Stimulated activated CD8-positive, alpha-beta memory T cell treated with anti-CD3 and anti-CD28 coated beads, Interleukin-7, amount 100 ng/mL, for 1 hour (primary cell): ENCODE measurements around the gene LDB2.

Experiments
- DNase-seq, 2 donors: peaks; one replicate each; pipeline ENCODE4 v3.0.0-alpha.2; 2020; ENCODE audit warnings: low read depth in 2 of 2

LDB2 gene

GRCh38 chr4:16685536-16685935 is 212.9 kb downstream of the LDB2 start:
- no peak for DNase-seq

DNA sequence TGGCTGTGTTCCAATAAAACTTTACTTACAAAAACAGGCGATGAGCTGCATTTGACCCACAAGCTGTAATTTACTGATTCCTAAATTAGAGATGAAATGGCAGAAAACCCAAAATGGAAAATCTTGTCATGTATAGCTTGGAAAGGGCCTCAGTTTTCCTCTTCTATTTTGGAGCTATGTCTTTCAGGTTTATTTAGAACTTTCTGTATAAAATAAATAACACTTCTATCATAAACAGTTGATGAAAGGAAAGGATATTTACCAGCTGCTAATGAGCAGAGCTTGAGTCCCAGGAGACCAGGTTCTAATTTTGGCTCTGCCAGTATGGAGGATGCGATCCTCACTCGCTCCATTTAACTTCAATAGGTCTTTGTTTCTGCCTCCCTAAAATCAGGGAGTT is 213.5 kb downstream of the LDB2 start:
- DNase-seq: no peak

DNA sequence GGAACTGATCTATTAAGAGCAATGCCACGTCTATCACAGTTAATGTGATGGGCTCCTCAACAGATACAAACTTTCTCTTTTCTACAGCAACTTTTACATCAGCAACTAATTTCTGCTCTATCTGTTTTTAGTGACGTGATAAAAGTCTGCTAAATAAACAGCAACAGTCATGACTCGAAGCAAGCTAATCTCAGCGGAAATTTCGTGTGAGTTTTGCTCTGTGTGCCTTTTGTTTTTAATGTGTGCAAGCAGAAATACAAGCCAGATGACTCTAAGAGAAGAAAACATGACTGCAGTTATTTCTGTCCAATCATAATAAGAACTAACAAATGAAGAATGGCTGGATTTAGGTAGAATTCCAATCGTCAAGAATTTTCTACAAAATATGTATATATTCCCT is 214.3 kb downstream of the LDB2 start:
- DNase-seq: no peak

- no peak for DNase-seq
Measured at GRCh38 chr4:16682975-16683374, 215.5 kb downstream of the LDB2 start.

DNA sequence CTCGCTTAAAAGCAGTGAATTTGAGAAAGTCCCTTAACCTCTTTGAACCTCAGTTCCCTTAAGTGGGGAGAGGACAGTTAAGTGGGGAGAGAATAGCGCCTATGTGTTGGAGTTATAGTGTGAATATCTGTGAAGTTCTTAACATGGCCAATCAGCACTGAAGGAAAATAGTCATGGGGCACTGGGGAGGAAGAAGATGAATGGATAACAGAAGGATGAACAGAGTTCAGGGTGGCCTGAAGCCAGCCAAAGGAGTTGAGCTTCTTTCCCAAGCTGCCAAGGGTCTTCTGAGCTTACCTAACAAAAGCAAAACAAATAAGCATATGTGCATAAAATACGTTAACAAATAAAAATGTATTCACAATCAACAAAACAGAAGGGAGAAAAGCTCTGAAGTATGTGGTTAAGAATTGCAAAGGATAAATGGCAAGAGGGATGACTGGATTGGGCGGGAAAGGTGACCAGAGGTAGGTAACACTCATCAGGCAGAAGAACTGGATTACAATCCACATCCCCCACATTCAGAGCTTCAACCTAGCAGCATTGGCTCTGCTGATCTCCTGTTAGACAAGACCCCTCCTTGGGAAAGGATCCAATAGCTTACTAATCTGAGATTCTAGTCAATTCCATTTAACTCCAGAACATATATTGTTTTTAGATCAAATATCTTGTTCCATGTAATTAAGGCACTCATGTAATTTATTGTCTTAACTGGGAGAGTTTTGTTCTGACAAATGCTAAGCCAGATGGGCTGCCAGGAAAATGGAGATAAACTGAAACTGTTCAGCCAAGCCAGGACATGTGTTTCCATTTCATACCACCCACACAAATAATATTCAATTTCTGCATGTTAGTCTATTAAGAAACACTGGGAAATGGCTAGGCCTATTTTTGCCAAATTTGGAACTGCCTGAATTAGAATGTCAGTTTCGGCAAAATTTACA is 221.2 kb downstream of the LDB2 start:
- DNase-seq: no peak

DNA sequence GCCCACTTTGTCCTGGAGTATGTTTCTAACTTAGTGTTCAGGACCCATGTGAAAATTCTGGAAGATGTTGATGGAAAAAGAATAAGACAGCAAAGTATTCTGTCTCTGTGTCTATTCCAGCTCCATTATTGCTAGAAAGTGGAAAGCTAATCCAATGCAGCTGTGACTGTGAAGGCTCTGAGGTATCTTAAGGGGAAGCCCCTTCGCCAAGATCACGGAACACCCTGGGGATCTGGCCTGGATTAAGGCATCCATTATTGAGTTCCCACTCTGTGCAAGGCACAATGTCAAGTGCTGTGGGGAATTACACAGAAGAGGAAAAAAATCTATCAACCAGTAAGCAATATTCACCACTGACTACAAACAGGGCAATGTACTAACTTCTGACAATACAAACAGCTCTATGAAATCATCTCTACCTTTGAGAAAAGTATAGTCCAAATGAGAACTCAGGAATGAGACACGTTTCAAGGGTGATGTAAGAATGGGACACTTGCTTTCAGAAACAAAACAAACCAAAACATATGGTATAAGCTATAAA is 222.1 kb downstream of the LDB2 start:
- DNase-seq: no peak

DNA sequence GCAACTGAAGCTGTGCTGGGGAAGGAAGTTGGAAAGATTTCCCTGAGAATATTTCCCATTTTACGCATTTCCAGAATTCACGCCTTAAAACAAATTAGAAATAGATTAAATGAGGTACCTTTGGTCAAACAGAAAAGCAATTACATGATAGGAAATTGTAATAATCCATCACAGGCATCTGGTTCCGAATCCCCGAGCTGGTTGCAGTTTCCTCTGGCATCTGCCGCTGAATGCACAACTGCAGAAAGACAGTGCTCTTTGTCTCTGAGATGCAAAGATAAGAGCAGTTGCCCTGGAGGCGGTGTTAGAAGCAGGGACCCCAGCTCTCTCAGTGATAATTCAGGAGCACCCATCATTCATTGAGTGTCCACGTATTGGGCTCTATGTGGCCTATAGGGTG is 224.4 kb downstream of the LDB2 start:
- no peak for DNase-seq

GRCh38 chr4:16672421-16672820 is 226.0 kb downstream of the LDB2 start:
- no peak for DNase-seq

GRCh38 chr4:16671741-16672140 is 226.7 kb downstream of the LDB2 start:
- no peak for DNase-seq

DNA sequence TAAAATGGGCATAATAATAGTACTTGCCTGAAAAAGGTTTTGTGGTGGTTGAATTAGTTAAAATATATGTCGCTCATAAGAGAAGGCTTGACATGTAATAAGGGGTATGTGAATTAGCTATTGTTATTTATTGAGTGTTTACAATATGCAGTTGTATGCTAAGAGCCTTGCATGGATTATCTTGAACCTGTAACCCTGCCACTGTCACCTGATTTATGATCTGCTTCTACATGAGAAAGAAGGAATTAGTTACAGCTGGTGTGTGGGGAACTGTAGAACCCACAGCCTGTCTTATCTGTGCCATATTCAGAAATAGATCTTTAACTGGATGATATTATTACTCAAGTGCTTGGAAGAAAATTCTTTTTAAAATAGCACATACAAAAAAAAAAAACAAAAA is 227.7 kb downstream of the LDB2 start:
- DNase-seq: no peak

- no peak for DNase-seq
Measured at GRCh38 chr4:16669036-16669435, 229.4 kb downstream of the LDB2 start.

- DNase-seq: no peak
Measured at GRCh38 chr4:16668488-16668887, 230.0 kb downstream of the LDB2 start.

GRCh38 chr4:16667464-16667863 is 231.0 kb downstream of the LDB2 start:
- no peak for DNase-seq

GRCh38 chr4:16665942-16666551 is 232.4 kb downstream of the LDB2 start:
- no peak for DNase-seq

DNA sequence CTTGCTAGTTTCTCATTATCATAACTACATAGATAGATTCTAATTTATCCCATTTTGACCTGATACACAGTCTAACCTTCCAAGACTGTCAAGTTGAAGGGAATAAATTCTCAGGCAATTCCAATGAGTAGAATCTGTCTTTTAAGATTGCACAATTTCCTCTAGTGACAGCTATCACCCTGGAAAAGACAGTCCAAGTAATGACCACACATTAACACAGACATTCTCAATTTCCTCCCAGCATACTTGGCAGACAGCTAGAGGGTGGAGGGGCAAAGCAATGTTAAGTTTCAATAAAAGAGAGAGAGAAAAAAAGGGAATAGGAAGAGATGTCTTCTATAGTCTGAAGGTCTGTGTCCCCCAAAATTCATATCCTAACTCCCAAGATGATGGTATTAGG is 234.7 kb downstream of the LDB2 start:
- no peak for DNase-seq

DNA sequence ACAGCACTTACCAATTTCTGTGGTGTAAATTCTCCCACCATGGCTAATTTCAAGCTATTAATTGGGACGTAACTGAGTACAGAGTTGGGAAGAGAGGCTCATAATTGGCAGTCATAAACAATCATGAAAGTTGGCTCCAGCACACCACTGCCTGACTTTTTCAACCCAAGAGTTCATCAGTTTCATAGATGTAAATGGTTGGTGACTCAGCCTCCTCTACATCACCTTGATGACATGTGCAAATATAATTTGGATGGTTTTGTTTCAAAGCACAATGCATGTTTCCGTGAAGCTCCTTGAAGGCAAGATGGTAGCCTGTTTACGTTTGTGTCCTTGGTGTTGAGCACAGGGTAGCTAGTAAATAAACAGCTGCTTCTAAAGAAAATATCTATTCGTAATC is 235.1 kb downstream of the LDB2 start:
- DNase-seq: no peak

GRCh38 chr4:16661813-16662212 is 236.6 kb downstream of the LDB2 start:
- DNase-seq: no peak

GRCh38 chr4:16660656-16661055 is 237.8 kb downstream of the LDB2 start:
- no peak for DNase-seq

- DNase-seq: no peak
Measured at GRCh38 chr4:16659694-16660093, 238.8 kb downstream of the LDB2 start.

DNA sequence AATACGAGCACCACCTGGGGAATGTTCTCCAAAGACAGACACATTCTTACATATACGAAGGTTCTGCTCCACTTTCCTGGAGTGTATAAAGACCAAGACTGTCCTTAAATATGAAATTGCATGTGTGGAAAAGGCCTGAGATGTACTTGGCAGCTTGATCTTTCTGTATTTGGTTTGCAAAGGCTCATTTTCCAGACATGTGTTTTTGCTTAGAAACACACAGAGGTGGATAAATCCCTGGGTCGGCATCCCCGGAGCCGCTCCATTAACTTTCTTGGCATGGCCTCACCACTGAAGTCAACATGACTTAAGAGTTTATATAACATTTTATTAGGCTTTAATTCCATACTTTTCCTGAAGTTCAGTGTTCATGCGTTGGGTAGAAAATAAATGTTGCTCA is 239.4 kb downstream of the LDB2 start:
- no peak for DNase-seq

GRCh38 chr4:16658183-16658582 is 240.3 kb downstream of the LDB2 start:
- no peak for DNase-seq

- no peak for DNase-seq
Measured at GRCh38 chr4:16655111-16655510, 243.3 kb downstream of the LDB2 start.

DNA sequence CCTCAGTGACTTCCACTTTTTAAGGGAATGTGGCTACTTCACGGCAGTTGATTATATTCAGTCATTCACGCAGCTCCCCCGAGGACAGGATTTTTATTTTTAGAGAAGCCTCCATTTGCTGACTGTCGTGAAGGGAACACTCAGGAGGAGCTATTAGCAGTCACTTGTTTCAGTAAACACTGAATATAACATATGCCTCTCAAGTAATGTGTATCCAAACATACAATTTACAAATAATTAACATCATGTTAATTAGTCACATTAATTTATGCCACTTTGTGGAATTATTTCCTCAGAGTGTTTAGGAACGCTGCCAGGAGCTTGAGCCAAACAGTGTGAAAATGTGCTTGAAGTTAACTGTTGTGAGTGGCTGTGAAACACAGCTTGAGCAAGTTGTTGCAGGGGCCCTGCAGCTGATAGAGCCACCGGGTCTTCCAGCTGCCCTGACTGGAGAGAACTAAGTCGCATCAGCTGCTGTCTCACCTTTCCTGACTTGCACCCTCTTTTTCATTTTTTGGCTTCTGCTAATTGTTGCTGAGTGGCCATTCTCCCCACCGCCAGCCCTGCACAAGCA is 245.6 kb downstream of the LDB2 start:
- no peak for DNase-seq
